Coronary artery (tissue), 2 donors: ENCODE data around the gene RTL1.

Source experiments
- DNase-seq: peaks from one replicate; pipeline ENCODE4 v3.0.0-alpha.2; 2017; ENCODE audit warnings: low spot score
- H3K27ac ChIP-seq, 2 donors: fragments of 200-600 bp; sonication (generic); one replicate each; pipeline ENCODE4 v1.5.1; 2016 to 2019
- H3K4me3 ChIP-seq: fragments of 200-600 bp; sonication (generic); 2 replicates; pipeline ENCODE4 v1.5.1; 2016; ENCODE audit warnings: mild to moderate bottlenecking, moderate library complexity
- TF ChIP-seq, protein P1 (sequence below): fragments of 200-600 bp; sonication (generic); IDR thresholded peaks from one replicate; pipeline ENCODE4 v1.5.1; 2019; ENCODE audit warnings: antibody characterized with exemption

The RTL1 gene

DNA sequence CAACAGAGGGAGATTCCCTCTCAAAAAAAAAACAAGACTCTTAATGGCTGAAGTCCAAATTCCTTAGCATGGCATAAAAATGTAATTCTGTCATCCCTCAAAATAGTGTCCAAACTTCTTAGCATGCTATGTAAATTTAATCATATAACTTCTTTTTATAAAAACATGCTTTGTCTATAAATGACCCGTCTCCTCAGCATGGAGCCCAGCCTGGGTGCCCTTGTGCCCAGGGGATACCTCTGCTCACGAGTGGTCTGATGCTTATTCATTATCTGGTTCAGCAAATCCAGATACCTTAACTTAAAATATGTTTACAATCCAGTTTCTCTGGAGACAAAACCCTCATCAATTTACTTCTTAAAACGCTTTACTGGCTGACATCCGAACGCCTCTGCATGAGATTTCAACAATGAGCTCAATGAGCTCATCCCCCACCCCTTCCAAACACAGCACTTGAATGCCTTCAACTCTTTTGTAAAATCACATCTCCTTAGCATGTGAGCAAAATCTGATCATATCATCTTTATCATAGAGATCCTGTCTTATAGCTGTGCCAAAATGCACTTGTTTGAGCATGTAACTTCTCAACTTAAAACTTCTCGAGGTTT lies 15.7 kb downstream of the RTL1 start:
- TF ChIP-seq, protein P1, sequence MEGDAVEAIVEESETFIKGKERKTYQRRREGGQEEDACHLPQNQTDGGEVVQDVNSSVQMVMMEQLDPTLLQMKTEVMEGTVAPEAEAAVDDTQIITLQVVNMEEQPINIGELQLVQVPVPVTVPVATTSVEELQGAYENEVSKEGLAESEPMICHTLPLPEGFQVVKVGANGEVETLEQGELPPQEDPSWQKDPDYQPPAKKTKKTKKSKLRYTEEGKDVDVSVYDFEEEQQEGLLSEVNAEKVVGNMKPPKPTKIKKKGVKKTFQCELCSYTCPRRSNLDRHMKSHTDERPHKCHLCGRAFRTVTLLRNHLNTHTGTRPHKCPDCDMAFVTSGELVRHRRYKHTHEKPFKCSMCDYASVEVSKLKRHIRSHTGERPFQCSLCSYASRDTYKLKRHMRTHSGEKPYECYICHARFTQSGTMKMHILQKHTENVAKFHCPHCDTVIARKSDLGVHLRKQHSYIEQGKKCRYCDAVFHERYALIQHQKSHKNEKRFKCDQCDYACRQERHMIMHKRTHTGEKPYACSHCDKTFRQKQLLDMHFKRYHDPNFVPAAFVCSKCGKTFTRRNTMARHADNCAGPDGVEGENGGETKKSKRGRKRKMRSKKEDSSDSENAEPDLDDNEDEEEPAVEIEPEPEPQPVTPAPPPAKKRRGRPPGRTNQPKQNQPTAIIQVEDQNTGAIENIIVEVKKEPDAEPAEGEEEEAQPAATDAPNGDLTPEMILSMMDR = no peak
- no peak for DNase-seq
- Histone ChIP-seq H3K4me3 (no peak overlapping the region), H3K27ac (no peak overlapping the region)

GRCh38 chr14:100885617-100886016 lies 17.9 kb downstream of the RTL1 start:
- DNase-seq = no peak
- TF ChIP-seq, protein P1 = no peak
- H3K27ac ChIP-seq = no peak overlapping the region
- no peak overlapping the region for H3K4me3 ChIP-seq

DNA sequence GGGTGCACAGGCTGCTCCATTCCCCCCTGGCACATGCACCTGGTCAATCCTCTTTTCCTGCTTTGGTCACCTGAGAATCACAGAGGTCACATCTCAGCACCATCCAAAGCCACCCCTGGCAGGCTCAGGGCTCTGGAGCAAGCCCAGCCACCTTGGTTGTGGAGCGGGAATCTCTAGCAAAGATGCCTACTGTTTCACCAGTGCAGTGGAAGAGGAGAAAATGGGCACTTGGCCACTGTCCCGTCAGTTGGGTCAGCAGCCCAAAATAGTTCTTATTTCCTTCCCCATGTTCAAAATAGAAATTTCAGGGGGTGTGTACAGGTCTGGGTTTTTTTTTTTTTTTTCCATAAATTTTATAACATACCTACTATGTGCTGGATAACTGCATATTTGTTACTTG lies 18.3 kb downstream of the RTL1 start:
- Histone ChIP-seq H3K4me3 (no peak overlapping the region), H3K27ac (no peak overlapping the region)
- no peak for DNase-seq
- TF ChIP-seq, protein P1 = no peak

GRCh38 chr14:100884456-100884855 lies 19.1 kb downstream of the RTL1 start:
- DNase-seq = no peak
- TF ChIP-seq, protein P1 = no peak
- Histone ChIP-seq H3K4me3 (no peak overlapping the region), H3K27ac (no peak overlapping the region)

- Histone ChIP-seq H3K4me3 (no peak overlapping the region), H3K27ac (no peak overlapping the region)
- TF ChIP-seq, protein P1 = no peak
- no peak for DNase-seq
These were observed 19.8 kb downstream of the RTL1 start for GRCh38 chr14:100883789-100884101.

GRCh38 chr14:100882991-100883788 lies 20.3 kb downstream of the RTL1 start:
- no peak for DNase-seq
- H3K27ac ChIP-seq = no peak overlapping the region
- no peak overlapping the region for H3K4me3 ChIP-seq
- TF ChIP-seq, protein P1 = no peak
